Sigmoid colon (tissue), 7 donors: ENCODE measurements around the gene SREBF1. TPM values are rescaled to one million over a fixed set of nuclear protein-coding genes. Genes with fewer than 3 reads are reported as not detected.
A peak's percentile ranks its signal among the peaks of the same experiment; 100 is the strongest.

ENCODE experiments used
- DNase-seq: peaks from one replicate; pipeline ENCODE4 v3.0.0-alpha.2; 2019
- H3K27ac ChIP-seq, 4 donors: fragments of 200-600 bp; sonication (generic); one replicate each; pipeline ENCODE4 v1.5.1; 2016 to 2019; ENCODE audit warnings: mild to moderate bottlenecking in 1 of 4
- H3K27me3 ChIP-seq, 3 donors: fragments of 200-600 bp; sonication (generic); one replicate each; pipeline ENCODE4 v1.5.1; 2019; ENCODE audit warnings: mild to moderate bottlenecking in 1 of 3
- H3K36me3 ChIP-seq, 4 donors: fragments of 200-600 bp; sonication (generic); one replicate each; pipeline ENCODE4 v1.5.1; 2016 to 2019
- H3K4me1 ChIP-seq, 4 donors: fragments of 200-600 bp; sonication (generic); one replicate each; pipeline ENCODE4 v1.5.1; 2017 to 2019
- H3K4me3 ChIP-seq, 4 donors: fragments of 200-600 bp; sonication (generic); one replicate each; pipeline ENCODE4 v1.5.1; 2017 to 2019; ENCODE audit warnings: mild to moderate bottlenecking in 2 of 4, moderate library complexity in 1 of 4
- H3K9me3 ChIP-seq, 4 donors: fragments of 200-600 bp in 3 of 4; sonication (generic) in 3 of 4; one replicate each; pipeline versions ENCODE4 v1.5.1 to v1.6.1; 2013 to 2019
- CTCF ChIP-seq, 4 experiments: fragments of 450-650 bp in 3 of 4; fragments of 200-600 bp in 1 of 4; IDR thresholded peaks; one replicate each; pipeline ENCODE4 v1.5.1; 2016 to 2019; ENCODE audit warnings: antibody characterized with exemption in 4 of 4, mild to moderate bottlenecking in 3 of 4, moderate library complexity in 2 of 4
- EP300 ChIP-seq, 4 donors: sonication (generic); formaldehyde crosslinking; IDR thresholded peaks; one replicate each; pipeline ENCODE4 v1.6.1; 2017; ENCODE audit warnings: antibody characterized with exemption in 4 of 4
- POLR2A ChIP-seq, 2 donors: fragments of 450-650 bp; IDR thresholded peaks; one replicate each; pipeline ENCODE4 v1.6.1; 2016; ENCODE audit warnings: antibody characterized with exemption in 2 of 2, mild to moderate bottlenecking in 2 of 2, moderate library complexity in 2 of 2
- POLR2AphosphoS5 ChIP-seq, 4 donors: sonication (generic); formaldehyde crosslinking; IDR thresholded peaks; one replicate each; pipeline ENCODE4 v1.6.1; 2017; ENCODE audit warnings: antibody characterized with exemption in 4 of 4
- WGBS, 2 donors: extraction: QIAGEN DNeasy Blood & Tissue Kit; methylation state at CpG; one replicate each; pipeline ENCODE4 v1.1.7; 2013; 5-methylcytosine and 5-hydroxymethylcytosine counted together
- intact Hi-C: fragments of 100-400 bp; cut with DNase I; formaldehyde crosslinking; loops from one replicate; pipeline ENCODE4 v1.15.1; 2023
- polyA plus RNA-seq, 3 donors: library from polyadenylated mRNA; stranded (reverse); fragments of 200-250 nt; gene quantifications; one replicate each; pipeline ENCODE4 v1.2.3, GENCODE V29; 2013
- total RNA-seq, 4 donors: library from RNA; depleted of rRNA; stranded (reverse); fragments of >200 nt; gene quantifications; one replicate each; pipeline ENCODE4 v1.1.0, GENCODE V29; 2016
- donor health status: healthy with polysubstance abuse.
- donor health status: Bipolar disorder and iron deficiency.
- donor health status: healthy.

The SREBF1 gene
- total and polyA plus RNA-seq, 7 donors, result 10.2 to 172 (median 38.6) TPM

- no peaks in the 10 kb centered on the region for H3K9me3 ChIP-seq
- H3K27me3 ChIP-seq, result no peaks in the 10 kb centered on the region
- WGBS, 2 donors, result 1% methylated on average over 75 of the region's 75 CpGs
- intact Hi-C loops, result loop anchor here (2.0 to 5.0 kb wide), 3 partner anchors 41 to 102 kb away; partner anchors contain the start of gene RAI1
- peak overlapping the region; percentile 21 to 56 (median 55) for H3K4me3 ChIP-seq
- no peaks in the 10 kb centered on the region for H3K36me3 ChIP-seq
- peaks cover 2 to 81% (median 71%) of the 10 kb centered on the region in 4 donors for H3K4me1 ChIP-seq
- H3K27ac ChIP-seq, result peak overlapping the region; percentile 87 to 93 (median 92)
- DNase-seq, result no peak
- TF ChIP-seq POLR2A (IDR thresholded peaks at IDR 0.05), result no peak
- no peak for TF ChIP-seq CTCF (IDR thresholded peaks at IDR 0.05)
- no peak for TF ChIP-seq EP300 (IDR thresholded peaks at IDR 0.05)
- no peak for TF ChIP-seq POLR2AphosphoS5 (IDR thresholded peaks at IDR 0.05)
Measured at GRCh38 chr17:17783116-17783824, 53.5 kb downstream of the SREBF1 start.

- WGBS, 2 donors, result 1% methylated on average over 56 of the region's 57 CpGs
- intact Hi-C loops, result loop anchor here (2.0 to 5.0 kb wide), 3 partner anchors 40 to 102 kb away; partner anchors contain the start of gene RAI1
- Histone ChIP-seq H3K4me3 (peak overlapping the region; percentile 21 to 56 (median 55)), H3K4me1 (peaks cover 2 to 88% (median 77%) of the 10 kb centered on the region in 4 donors), H3K27me3 (no peaks in the 10 kb centered on the region), H3K36me3 (no peaks in the 10 kb centered on the region), H3K9me3 (no peaks in the 10 kb centered on the region), H3K27ac (peak overlapping the region; percentile 87 to 93 (median 92))
- DNase-seq, result no peak
- TF ChIP-seq CTCF (IDR thresholded peaks at IDR 0.05) (no peak), EP300 (IDR thresholded peaks at IDR 0.05) (no peak), POLR2AphosphoS5 (IDR thresholded peaks at IDR 0.05) (no peak), POLR2A (IDR thresholded peaks at IDR 0.05) (no peak)
Measured at GRCh38 chr17:17782523-17783115, 54.2 kb downstream of the SREBF1 start.

- peaks cover 2 to 95% (median 82%) of the 10 kb centered on the region in 4 donors for H3K4me1 ChIP-seq
- WGBS, 2 donors, result 3 to 4% methylated on average over 88 of the region's 88 CpGs
- H3K4me3 ChIP-seq, result peak overlapping the region; percentile 41 to 56 (median 55)
- no peaks in the 10 kb centered on the region for H3K27me3 ChIP-seq
- no peak for TF ChIP-seq POLR2A (IDR thresholded peaks at IDR 0.05)
- TF ChIP-seq POLR2AphosphoS5 (IDR thresholded peaks at IDR 0.05), result peak; percentile 53 to 74 (median 58)
- peak overlapping the region; percentile 87 to 93 (median 92) for H3K27ac ChIP-seq
- no peaks in the 10 kb centered on the region for H3K9me3 ChIP-seq
- peak; percentile 95 for DNase-seq
- H3K36me3 ChIP-seq, result no peaks in the 10 kb centered on the region
- intact Hi-C loops, result loop anchor here (2.0 to 5.0 kb wide), 3 partner anchors 40 to 101 kb away; partner anchors contain the start of gene RAI1
Measured at GRCh38 chr17:17781591-17782496, 54.9 kb downstream of the SREBF1 start.

- intact Hi-C loops, result loop anchor here (5.0 kb wide), 1 partner anchor 39 kb away; no protein-coding TSS in a partner anchor
- H3K36me3 ChIP-seq, result no peaks in the 10 kb centered on the region
- 50 to 75% methylated on average over 11 of the region's 11 CpGs for WGBS, 2 donors
- no peaks in the 10 kb centered on the region for H3K27me3 ChIP-seq
- H3K4me3 ChIP-seq, result peak overlapping the region; percentile 41 to 56 (median 55)
- peaks cover 2 to 95% (median 82%) of the 10 kb centered on the region in 4 donors for H3K4me1 ChIP-seq
- peak overlapping the region; percentile 87 to 93 (median 92) for H3K27ac ChIP-seq
- peak; percentile 85 for DNase-seq
- no peaks in the 10 kb centered on the region for H3K9me3 ChIP-seq
- TF ChIP-seq CTCF (IDR thresholded peaks at IDR 0.05) (peak in 3 of 4 experiments; percentile 33 to 54 (median 38)), EP300 (IDR thresholded peaks at IDR 0.05) (no peak), POLR2AphosphoS5 (IDR thresholded peaks at IDR 0.05) (peak; percentile 41 to 70 (median 56)), POLR2A (IDR thresholded peaks at IDR 0.05) (no peak)
Measured at GRCh38 chr17:17780922-17781590, 55.7 kb downstream of the SREBF1 start.
